Testis (tissue), 2 donors: ENCODE data around the gene SEMA3F.

Experiments used
- CTCF ChIP-seq, 3 experiments: fragments of 450-650 bp in 2 of 3; fragments of 200-600 bp in 1 of 3; sonication (generic) in 1 of 3; IDR thresholded peaks; one replicate each; pipeline ENCODE4 v1.5.1; 2016 to 2019; ENCODE audit warnings: antibody characterized with exemption in 3 of 3, mild to moderate bottlenecking in 2 of 3, moderate library complexity in 1 of 3
- POLR2A ChIP-seq: fragments of 450-650 bp; IDR thresholded peaks from one replicate; pipeline ENCODE4 v1.6.1; 2017; ENCODE audit warnings: antibody characterized with exemption, mild to moderate bottlenecking, moderate library complexity

- TF ChIP-seq CTCF (IDR thresholded peaks at IDR 0.05) (no peak), POLR2A (no peak)
Measured at GRCh38 chr3:50140990-50141389, 14.1 kb upstream of the SEMA3F start.
